GM06990 (cell line): Measurements from ENCODE around the gene SSC4D.
"Not testable (repeated sequence)": the region's sequence is repeated elsewhere in the genome, so short reads cannot be mapped to it uniquely, and the experiment has no call there.

Experiments used
- DNase-seq: peaks from one replicate; pipeline ENCODE4 v3.0.0-alpha.2; 2011; ENCODE audit not compliant: insufficient read length; ENCODE audit errors: extremely low read depth
- H3K27me3 ChIP-seq: replicated peaks from 2 replicates; pipeline ENCODE4 v1.6.0; 2011; ENCODE audit warnings: low read length; ENCODE audit not compliant: control insufficient read depth, insufficient read depth
- H3K36me3 ChIP-seq: 2 replicates; pipeline ENCODE4 v1.5.1; 2011; ENCODE audit warnings: low read length; ENCODE audit not compliant: control insufficient read depth, insufficient read depth
- H3K4me3 ChIP-seq: replicated peaks from 2 replicates; pipeline ENCODE4 v1.5.1; 2011; ENCODE audit warnings: low read depth, mild to moderate bottlenecking, control low read depth, low read length
- TF ChIP-seq, protein P1 (sequence below): IDR thresholded peaks from 2 replicates; pipeline ENCODE4 v1.5.1; 2011; ENCODE audit warnings: low read length, control low read depth, mild to moderate bottlenecking, inconsistent platforms; ENCODE audit not compliant: insufficient read depth, poor library complexity, severe bottlenecking

SSC4D gene

DNA sequence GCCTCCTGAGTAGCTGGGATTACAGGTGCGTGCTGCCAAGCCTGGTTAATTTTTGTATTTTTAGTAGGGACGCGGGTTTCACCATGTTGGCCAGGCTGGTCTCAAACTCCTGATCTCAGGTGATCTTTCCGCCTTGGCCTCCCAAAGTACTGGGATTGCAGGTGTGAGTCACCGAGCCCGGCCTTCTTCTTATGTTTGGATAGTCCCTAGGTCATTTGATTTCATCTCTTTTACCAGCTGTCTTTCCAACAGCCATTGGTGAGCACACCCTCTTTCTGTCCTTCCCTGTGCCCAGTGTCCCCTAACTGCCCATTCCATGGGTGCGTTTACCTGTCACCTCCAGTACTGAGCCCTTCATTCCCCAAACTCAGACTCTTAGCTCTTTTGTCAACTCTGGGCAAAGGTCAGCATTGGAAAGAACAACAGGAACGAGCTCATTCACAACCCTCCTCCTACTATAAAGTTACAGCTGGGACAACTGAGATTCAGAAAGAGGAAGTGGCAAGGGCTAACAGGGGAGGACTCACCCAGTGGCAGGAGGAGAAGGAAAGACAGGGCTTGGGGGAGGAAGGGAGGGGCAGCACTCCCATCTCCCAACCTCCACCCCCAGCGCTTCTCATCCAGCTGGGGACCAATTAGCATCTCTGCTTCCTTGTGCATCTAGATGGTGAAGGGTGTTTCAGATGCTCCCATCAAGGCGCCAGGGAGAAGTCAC lies 5.6 kb downstream of the SSC4D start:
- Histone ChIP-seq H3K27me3 (no peaks in the 10 kb centered on the region; the same call in 1 of the 2 replicates), H3K36me3 (no peaks in the 10 kb centered on the region), H3K4me3 (no peak overlapping the region)
- DNase-seq, result no peak
- TF ChIP-seq, protein P1, sequence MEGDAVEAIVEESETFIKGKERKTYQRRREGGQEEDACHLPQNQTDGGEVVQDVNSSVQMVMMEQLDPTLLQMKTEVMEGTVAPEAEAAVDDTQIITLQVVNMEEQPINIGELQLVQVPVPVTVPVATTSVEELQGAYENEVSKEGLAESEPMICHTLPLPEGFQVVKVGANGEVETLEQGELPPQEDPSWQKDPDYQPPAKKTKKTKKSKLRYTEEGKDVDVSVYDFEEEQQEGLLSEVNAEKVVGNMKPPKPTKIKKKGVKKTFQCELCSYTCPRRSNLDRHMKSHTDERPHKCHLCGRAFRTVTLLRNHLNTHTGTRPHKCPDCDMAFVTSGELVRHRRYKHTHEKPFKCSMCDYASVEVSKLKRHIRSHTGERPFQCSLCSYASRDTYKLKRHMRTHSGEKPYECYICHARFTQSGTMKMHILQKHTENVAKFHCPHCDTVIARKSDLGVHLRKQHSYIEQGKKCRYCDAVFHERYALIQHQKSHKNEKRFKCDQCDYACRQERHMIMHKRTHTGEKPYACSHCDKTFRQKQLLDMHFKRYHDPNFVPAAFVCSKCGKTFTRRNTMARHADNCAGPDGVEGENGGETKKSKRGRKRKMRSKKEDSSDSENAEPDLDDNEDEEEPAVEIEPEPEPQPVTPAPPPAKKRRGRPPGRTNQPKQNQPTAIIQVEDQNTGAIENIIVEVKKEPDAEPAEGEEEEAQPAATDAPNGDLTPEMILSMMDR, result no peak

DNA sequence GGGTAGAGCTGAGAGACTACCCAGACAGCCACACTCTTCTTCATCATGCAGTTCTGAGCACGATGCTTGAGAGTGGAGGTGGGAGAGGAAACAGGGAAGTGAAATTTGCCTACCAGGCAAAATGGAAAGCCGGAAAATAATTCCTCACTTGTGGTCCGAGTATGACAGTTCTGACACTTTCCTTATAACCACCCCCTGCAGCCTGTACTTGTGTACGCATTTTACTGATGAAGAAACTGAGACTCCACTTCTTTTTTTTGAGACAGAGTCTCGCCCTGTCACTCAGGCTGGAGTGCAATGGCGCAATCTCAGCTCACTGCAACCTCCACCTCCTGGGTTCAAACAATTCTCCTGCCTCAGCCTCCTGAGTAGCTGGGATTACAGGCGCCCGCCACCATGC lies 6.4 kb downstream of the SSC4D start:
- H3K36me3 ChIP-seq, DNase-seq, H3K4me3 ChIP-seq, H3K27me3 ChIP-seq: not testable (repeated sequence)

DNA sequence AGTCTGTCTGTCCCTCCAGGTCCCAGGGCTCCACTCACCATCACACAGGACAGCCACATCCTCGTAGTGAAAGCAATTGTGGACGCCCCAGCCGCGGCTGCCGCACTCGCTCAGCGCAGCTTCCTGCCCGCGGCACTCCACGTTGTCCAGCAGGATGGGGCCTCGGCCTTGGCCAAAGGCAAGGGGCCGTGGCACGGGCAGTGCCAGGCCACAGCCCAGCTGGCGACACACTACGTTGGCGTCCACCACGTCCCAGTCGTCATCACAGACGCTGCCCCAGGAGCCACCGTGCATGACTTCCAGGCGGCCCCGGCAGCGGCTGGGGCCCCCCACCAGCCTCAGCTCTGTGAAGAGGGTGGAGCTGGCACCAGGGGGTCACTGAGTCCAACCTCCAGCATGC lies 9.2 kb downstream of the SSC4D start:
- Histone ChIP-seq H3K27me3 (no peaks in the 10 kb centered on the region), H3K4me3 (no peak overlapping the region), H3K36me3 (no peaks in the 10 kb centered on the region)
- TF ChIP-seq, protein P1, result no peak
- DNase-seq, result no peak

DNA sequence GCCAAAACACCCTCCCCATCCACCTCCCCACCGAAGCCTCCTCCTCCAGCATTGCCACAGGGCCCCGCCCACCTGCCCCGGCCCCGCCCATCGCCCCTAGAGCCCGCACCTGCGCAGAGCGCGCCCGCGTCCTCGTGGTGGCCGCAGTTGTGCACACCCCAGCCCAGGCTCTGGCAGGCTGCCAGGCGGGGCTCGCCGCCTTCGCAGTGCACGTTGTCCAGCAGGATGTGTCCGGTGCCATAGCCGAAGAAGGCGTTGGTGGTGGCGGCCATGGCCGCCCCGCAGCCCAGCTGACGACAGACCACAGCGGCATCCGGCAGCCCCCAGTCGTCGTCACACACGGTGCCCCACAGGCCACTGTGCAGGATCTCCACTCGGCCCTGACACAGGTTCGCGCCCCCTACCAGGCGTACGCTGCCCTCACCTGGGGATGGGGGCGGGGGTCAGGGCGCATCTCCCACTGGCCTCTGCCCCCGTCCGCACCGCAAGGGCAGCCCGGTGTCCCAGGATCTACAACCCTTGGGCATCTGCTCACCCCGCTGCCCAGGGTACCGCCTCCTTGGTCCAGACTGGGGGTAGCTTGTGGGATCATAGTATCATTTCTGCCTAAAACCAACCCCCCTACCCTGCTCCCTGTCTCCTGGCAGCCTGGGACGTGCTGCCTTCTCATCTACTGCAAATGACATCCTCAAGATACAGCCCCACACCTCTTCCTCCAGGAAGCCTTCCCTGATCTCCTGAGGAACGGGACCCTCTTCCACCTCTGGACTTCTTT lies 11.9 kb downstream of the SSC4D start:
- H3K36me3 ChIP-seq, result no peaks in the 10 kb centered on the region
- DNase-seq, result peak; percentile 85
- TF ChIP-seq, protein P1, result no peak
- no peaks in the 10 kb centered on the region for H3K27me3 ChIP-seq
- H3K4me3 ChIP-seq, result peak overlapping the region; percentile 62

DNA sequence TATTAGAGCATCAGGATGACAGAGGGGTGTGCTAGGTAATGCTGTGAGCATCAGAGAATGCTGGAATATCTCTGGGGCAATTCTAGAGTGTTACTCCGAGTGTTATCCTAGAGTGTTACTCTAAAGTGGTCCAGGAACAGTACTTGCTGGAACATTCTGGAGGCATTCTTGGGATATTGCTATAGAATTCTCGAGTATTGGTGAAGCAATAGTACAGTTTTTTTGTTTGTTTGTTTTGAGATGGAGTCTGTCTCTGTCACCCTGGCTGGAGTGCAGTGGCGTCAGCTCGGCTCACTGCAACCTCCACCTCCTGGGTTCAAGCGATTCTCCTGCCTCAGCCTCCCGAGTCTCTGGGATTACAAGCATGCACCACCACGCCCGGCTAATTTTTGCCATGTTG lies 12.6 kb downstream of the SSC4D start:
- no peaks in the 10 kb centered on the region for H3K27me3 ChIP-seq
- no peak for DNase-seq
- TF ChIP-seq, protein P1, result no peak
- H3K4me3 ChIP-seq, result no peak overlapping the region
- no peaks in the 10 kb centered on the region for H3K36me3 ChIP-seq

DNA sequence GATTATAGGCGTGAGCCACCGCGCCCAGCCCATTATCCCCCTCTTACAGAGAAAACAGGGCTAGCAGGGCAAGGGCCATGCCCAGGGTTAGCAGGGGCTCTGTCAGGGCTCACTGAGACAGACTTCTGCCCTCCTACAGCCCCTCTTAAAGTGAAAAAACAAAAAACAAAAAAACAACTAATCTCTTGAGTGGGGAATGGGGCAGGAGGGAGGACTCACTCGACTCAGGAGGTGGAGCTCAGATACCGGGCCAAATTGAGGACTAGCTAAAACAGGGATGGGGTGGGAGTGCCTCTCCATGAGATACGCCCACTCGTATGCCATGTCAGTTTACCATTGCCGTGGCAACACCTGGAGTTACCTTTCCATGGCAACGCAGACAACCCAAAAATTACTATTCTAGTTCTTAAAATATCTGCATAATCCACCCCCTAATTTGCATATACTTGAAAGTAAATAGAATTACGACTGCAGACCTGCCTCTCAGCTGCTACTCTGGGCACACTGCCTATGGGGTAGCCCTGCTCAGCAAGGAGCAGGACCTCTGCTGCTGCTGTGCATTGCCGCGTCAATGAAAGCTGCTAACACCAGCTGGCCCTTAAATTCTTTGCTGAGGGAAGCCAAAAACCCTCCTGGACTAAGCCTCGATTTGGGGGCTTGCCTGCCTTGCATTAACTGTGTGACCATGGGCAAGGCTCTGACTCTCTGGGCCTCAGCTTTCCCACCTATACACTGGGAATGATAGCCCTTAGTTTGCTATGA lies 13.4 kb downstream of the SSC4D start:
- no peaks in the 10 kb centered on the region for H3K27me3 ChIP-seq
- TF ChIP-seq, protein P1, result no peak
- DNase-seq, result no peak

DNA sequence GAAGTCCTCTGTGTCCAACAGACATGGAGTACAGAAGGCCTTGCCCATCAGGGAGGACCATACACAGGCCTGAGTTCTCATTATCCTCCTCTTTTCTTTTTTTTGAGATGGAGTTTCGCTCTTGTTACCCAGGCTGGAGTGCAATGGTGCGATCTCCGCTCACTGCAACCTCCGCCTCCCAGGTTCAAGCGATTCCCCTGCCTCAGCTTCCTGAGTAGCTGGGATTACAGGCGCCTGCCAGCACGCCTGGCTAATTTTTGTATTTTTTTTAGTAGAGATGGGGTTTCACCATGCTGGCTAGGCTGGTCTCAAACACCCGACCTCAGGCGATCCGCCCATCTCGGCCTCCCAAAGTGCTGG lies 13.9 kb downstream of the SSC4D start:
- not testable (repeated sequence) for H3K4me3 ChIP-seq, H3K36me3 ChIP-seq, H3K27me3 ChIP-seq, DNase-seq

More for the DNA sequence above, 13.4 kb downstream of the SSC4D start:
- H3K36me3 ChIP-seq, result no peaks in the 10 kb centered on the region
- no peak overlapping the region for H3K4me3 ChIP-seq
